HUDEP-2 (cell line): ENCODE results near the gene YPEL5.

Experiments
- DNase-seq, 76 experiments: peaks; one replicate each; lab custom pipeline; 2025; ENCODE audit not compliant: unreplicated experiment in 76 of 76; lab: John Stamatoyannopoulos, UW

YPEL5 gene

DNA sequence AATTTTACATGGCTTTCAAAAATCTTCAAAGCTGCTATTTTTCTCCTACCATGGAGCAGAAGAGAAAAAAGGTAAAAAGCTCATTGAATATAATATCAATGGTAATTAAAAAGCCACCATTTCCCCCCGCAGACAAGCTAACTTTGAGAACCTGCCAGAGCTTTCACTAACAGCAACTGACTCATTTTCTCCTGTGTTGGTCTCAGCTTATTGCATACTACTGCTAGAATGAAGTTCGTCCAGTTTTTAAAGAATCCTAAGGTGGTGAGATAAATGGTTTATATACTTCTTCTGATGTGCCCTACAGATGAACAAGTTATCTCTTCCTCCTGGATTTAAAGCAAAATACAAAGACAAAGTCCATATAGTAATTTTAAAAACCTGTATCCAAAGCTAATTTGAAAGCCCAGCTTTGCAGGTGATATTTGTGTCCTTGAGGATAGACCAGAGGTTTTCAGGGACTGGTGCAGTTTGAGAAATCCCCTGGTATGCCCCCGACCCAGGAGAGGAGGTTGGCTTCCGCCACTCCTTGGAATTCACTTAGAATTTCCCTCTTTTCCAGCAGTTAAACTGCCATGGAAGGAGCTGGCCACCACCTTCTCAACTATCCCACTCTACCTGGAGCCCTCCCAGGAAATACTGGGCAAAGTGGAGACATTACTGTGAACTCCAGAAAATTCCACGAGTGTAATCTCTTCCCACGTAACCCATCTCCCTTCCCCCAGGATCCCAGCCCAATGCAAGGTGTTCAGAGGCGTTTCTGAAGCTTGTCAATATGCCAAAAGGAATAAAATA, 17.5 kb downstream of the YPEL5 start:
- DNase-seq: peak in 2 of 76 experiments; percentile 9 to 17

- peak in 71 of 76 experiments; percentile 30 to 93 (median 75) for DNase-seq
Observed at GRCh38 chr2:30165050-30165520, 18.3 kb downstream of the YPEL5 start.

- DNase-seq: no peak
Observed at GRCh38 chr2:30165617-30166016, 18.8 kb downstream of the YPEL5 start.

GRCh38 chr2:30172627-30173026, 25.8 kb downstream of the YPEL5 start:
- DNase-seq: no peak

- DNase-seq: no peak
Observed at GRCh38 chr2:30177440-30177839, 30.6 kb downstream of the YPEL5 start.

DNA sequence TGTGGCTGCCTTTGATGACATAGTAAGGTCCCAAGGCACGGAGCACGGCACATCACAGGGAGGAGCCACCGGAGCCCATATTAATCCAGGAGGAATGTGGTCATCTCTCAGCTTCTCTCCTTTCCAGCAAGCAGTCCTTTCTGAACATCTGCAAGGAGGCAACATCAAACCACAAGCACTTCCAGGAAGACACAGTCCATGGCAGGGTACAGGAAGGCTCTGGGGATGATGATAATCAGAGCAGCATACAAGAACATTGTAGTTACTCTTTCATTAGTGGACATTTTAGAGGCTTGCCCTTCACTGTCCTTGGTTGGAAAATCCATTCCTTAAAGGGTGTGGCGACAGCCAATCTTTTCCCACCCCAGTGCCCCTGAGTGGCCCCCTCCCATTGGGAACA, 31.1 kb downstream of the YPEL5 start:
- peak in 4 of 76 experiments; percentile 29 to 54 (median 38) for DNase-seq

DNA sequence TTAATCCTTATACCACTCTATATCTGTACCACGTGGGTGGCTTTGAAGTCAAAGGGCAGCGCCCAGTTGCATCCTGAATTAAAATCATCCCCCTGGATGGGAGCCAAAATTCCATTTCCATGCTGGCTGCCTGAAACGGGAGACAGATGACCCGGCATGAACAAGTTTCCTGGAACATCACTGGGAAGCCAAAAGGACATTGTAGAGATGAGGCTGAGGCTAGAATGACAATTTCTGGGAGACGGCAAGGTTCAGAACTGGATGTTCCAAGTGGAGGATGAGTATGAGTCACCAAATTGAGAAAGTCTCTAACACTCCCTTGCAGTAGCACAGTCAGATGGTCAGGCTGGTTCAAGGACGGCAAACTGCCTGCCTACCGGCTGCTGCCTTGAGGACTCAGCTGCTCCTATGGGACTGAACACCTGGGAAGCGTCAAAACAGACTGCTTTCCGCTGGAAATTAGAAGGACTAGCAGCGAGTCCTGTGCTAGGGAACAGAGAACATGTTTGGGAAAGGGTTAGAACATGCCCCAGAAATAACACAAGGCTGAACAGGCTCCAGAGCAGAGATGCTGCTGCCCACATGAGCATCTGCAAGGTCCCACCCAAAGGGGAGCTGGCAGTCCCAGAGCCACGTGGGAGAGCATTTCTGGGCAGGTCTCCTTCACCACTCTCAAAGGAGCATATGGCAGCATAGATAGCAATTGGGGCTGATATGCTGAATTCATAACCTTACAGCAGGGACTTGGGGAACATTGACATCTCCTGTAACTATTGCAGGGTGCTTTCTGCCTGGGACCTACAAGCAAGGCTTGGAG, 32.0 kb downstream of the YPEL5 start:
- DNase-seq: peak in 75 of 76 experiments; percentile 26 to 93 (median 79)

DNA sequence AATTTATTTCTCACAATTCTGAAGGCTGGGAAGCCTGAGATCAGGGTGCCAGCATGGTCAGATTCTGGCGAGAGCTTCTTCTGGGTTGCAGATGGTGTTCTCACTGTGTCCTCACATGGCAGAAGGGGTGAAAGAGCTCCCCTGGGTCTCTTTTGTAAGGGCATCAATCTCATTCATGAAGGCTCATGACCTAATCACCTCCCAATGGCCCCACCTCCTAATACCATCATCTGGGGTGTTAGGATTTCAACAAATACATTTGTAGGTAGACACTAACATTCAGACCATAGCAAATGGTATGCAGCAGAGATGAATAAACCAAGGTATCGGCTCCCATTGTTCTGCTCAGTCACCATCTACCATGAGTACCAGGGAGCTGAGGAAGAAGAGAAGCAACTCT, 32.7 kb downstream of the YPEL5 start:
- peak in 2 of 76 experiments; percentile 58 to 67 for DNase-seq

DNA sequence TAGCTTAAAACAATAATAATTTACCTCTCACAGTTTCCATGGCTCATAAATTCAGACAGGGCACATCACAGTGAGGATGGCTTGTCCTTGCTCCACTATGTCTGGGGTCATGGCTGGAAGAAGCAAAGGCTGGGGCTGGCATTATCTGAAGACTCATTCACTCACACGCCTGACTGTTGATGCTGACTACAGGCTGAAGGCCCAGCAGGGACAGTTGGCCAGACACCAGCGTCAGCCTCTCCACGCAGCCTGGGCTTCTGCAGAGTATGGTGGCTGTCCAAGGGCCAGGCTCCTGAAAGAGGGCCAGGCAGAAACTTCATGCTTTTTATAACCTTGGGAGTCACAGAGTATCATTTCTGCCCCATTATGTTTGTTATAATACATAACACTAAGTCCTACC, 33.4 kb downstream of the YPEL5 start:
- peak in 47 of 76 experiments; percentile 6 to 68 (median 31) for DNase-seq

- no peak for DNase-seq
Observed at GRCh38 chr2:30181176-30181575, 34.4 kb downstream of the YPEL5 start.

DNA sequence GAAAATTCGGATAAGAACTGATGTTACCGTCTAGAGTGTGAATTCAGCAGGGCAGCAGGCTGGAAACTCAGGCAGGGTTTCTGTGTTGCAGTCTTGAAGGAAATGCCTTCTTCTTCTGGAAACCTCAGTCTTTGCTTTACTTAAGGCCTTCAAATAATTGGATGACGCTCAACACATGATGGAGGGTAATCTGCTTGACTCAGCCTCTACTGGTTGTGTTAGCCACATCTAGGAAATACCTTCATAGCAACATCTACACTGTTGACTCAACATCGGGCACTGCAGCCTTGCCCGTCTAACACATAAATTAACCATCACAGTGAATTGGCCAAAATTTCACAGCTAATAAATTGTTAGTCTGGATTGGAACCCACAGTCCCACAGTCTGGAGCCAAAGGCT, 37.2 kb downstream of the YPEL5 start:
- DNase-seq: no peak

- no peak for DNase-seq
Observed at GRCh38 chr2:30185178-30185577, 38.4 kb downstream of the YPEL5 start.

DNA sequence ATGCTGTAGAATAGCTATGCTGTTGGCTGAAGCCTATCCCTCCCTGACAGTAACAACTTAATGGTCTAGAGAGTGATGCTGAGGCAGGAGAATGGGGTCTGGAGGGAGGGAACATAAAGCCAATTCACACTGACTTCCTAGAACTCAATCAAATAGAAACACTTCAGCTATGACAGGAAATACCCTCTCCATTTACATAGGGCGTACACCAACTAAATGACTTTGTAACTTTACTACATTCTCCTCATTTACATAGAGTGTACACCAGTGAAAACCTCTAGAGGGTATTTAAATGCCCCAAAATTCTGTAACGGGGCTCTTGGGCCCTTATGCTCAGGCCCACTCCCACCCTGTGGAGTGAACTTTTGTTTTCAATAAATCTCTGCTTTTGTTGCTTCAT, 41.5 kb downstream of the YPEL5 start:
- DNase-seq: no peak

- DNase-seq: no peak
Observed at GRCh38 chr2:30190637-30191036, 43.8 kb downstream of the YPEL5 start.

DNA sequence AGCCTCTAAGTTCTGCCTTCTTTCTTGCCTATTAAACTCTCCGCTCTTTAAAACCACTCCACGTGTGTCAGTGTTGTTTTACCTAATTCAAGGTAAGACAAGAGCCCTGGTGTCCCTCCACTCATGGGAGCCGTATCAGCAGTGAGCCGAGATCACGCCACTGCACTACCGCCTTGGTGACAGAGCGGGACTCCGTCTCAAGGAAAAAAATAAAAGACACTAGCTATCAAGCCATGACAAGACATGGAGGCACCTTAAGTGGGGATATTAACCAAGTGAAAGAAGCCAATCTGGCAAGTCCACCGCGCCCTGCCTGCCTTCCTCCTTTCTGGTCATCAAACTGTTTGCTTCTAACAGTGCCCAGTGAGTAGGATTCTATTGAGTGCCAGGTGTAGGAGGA, 44.3 kb downstream of the YPEL5 start:
- DNase-seq: peak in 1 of 76 experiments; percentile 68

DNA sequence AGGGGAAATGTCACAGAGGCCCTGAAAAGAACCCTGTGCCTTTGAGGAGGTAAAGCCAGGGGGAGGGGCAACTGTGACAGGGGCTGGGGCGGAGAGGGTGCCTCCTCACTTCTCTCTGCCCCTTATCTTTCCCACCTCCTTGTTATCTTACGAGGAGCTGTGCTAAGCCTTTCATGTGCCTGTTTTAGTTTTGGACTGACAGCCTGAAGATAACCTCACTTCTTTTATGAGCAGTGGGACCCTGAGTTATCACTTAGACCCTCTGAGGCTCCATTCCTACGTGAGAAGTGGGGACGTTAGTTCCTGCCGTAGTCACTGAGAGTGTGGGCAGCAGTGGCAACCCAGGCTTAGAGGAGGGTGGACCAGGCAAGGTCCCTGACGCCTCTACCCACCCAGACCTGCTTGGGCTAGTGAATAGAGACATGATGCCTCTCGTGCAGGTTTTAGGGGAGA, 45.0 kb downstream of the YPEL5 start:
- peak in 75 of 76 experiments; percentile 22 to 96 (median 86) for DNase-seq

DNA sequence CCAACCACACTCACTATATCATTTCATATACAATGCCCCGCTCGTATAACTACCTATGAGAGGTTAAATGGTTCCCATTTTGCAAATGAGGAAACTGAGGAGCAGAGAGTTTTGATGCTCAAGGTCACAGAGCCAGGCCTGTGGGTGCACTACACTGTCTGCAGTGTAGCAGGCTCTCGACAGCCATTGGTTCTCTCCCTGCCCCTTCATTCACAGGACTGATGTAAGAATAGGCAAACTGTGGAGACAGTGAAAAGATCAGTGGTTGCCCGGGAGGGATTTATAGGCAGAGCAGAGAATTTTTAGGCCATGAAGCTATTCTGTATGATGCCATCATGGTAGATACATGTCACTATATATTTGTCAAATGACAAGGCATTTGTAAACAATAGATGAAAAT, 45.5 kb downstream of the YPEL5 start:
- DNase-seq: peak in 13 of 76 experiments; percentile 14 to 63 (median 44)

DNA sequence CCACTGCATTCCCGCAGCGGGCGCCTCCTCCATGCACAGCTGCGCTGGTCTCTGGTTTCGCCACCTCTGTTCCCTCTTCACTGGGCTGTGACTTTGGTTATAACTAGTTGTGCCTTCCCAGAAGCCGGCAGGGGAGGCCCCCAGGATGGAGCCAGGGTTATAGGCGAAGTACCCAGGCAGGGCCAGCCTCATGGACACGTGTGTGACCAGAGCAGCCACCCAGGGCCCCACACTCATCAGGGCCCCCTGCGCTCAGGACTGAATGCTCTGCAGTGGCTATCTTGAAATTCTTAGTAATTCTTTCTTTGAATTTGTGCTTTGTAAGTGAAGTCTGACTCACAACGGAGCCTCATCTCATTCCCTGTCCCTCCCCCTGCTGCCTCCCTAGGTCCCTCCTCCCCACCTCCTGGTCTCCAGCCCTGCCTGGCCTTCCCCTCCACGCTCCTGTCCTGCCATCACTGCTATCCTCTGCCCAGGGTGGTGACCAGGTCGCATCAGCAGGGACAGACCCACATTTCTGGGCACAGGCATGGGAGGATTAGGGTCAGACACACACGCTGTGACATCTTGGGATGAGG, 46.4 kb downstream of the YPEL5 start:
- peak in 4 of 76 experiments; percentile 25 to 44 (median 37) for DNase-seq

- DNase-seq: peak in 1 of 76 experiments; percentile 14
Observed at GRCh38 chr2:30194421-30194820, 47.6 kb downstream of the YPEL5 start.

GRCh38 chr2:30195016-30195415, 48.2 kb downstream of the YPEL5 start:
- DNase-seq: peak in 11 of 76 experiments; percentile 7 to 48 (median 21)
